Bronchial epithelial cell (primary cell): ENCODE measurements around the gene TTLL8. TPM values are rescaled to one million over a fixed set of nuclear protein-coding genes. Genes with fewer than 3 reads are reported as not detected.

Experiments used
- DNase-seq: peaks from one replicate; pipeline ENCODE4 v3.0.0-alpha.2; 2010; ENCODE audit warnings: low read depth
- FAIRE-seq: peaks from 2 replicates; lab custom pipeline; 2011; peaks lifted over from hg19 to GRCh38; lab: Jason Lieb, UNC
- H3K27me3 ChIP-seq: 2 replicates; pipeline ENCODE4 v1.5.1; 2011; ENCODE audit warnings: low read length; ENCODE audit not compliant: control insufficient read depth, insufficient read depth
- H3K36me3 ChIP-seq: 2 replicates; pipeline ENCODE4 v1.5.1; 2011; ENCODE audit warnings: low read length; ENCODE audit not compliant: control insufficient read depth, insufficient read depth
- H3K4me3 ChIP-seq: 2 replicates; pipeline ENCODE4 v1.5.1; 2011; ENCODE audit warnings: mild to moderate bottlenecking, low read depth, low read length, control low read depth
- total RNA-seq: library from RNA; depleted of rRNA; stranded (reverse); fragments of >200 nt; gene quantifications from 2 replicates; pipeline ENCODE4 v1.2.1, GENCODE V29; 2014
- TF ChIP-seq, protein P1 (sequence below): IDR thresholded peaks from 2 replicates; pipeline ENCODE4 v1.5.1; 2011; ENCODE audit warnings: mild to moderate bottlenecking, moderate library complexity, low read length, control low read depth, inconsistent platforms; ENCODE audit not compliant: insufficient read depth, severe bottlenecking

The TTLL8 gene
- total RNA-seq, 1 donor from 2014 or later, result not detected

DNA sequence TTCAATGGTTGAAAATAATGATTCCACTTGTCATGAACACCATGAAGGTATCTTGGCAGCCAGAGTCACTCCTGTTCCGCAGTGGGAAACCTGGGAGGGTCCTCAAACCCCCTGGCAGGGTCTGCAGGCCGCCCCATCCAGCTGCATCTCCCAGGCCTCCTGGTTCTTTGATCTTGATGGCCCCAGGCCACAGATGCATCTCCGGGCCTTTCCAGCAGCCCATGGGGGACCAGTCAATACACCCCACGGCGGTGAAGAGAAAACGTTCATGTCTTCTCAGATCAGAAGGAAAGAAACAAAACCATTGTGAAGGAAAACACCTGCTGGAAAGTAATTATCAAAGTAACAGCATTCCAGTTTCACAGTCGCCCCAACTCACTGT lies 1.8 kb upstream of the TTLL8 start:
- FAIRE-seq, result no peak
- Histone ChIP-seq H3K27me3 (peaks cover 14% of the 10 kb centered on the region), H3K36me3 (no peaks in the 10 kb centered on the region), H3K4me3 (no peak overlapping the region)
- TF ChIP-seq, protein P1, sequence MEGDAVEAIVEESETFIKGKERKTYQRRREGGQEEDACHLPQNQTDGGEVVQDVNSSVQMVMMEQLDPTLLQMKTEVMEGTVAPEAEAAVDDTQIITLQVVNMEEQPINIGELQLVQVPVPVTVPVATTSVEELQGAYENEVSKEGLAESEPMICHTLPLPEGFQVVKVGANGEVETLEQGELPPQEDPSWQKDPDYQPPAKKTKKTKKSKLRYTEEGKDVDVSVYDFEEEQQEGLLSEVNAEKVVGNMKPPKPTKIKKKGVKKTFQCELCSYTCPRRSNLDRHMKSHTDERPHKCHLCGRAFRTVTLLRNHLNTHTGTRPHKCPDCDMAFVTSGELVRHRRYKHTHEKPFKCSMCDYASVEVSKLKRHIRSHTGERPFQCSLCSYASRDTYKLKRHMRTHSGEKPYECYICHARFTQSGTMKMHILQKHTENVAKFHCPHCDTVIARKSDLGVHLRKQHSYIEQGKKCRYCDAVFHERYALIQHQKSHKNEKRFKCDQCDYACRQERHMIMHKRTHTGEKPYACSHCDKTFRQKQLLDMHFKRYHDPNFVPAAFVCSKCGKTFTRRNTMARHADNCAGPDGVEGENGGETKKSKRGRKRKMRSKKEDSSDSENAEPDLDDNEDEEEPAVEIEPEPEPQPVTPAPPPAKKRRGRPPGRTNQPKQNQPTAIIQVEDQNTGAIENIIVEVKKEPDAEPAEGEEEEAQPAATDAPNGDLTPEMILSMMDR, result no peak
- no peak for DNase-seq

DNA sequence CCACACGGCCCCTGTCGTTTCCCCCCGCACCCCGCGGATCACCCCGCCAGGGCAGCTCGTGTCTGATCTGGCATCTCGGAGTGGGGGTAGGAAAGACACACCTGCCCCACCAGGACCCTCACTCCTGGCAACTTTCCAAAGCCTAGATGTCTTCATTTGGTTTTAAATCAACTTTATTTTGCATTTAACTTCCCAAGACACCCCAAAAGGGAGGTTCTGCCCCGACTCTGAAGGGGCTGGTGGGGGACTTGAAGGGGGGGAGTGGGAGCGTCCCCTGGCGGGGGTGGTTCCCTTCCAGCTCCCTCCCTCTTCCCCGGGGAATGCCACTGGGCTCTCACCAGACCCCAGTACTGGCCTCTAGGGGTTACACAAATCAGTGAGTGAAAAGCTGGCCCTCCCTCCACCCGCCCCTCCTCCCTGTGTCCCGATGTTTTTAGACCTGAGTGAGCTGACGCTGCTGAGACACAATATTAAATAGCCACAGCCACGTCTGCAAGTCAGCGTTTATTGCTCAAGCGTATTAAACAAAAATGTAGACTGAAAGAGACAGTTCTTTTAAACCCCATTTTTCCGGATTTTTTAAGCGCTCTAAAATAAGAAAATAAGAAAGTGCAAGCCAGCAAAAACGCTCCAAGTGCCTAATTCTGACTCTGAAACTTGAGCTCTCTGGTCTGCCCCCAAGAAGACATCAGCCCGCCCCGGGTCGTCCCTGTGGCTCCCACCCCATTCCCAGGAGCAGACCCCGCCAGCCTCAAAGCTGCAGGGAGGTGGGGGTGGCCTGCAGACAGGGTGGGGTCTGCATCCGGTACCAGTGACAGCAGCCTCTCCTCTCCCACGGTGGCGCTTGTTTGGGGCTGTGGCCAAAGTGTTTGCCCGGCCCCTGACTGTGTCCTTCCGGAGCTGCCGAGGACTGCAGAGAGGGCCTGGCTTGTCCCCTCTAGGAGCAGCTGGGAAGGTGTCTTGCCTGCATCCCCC lies 1.1 kb upstream of the TTLL8 start:
- H3K27me3 ChIP-seq, result peaks cover 14% of the 10 kb centered on the region
- H3K36me3 ChIP-seq, result no peaks in the 10 kb centered on the region
- TF ChIP-seq, protein P1, result no peak
- no peak overlapping the region for H3K4me3 ChIP-seq
- FAIRE-seq, result no peak
- DNase-seq, result no peak

DNA sequence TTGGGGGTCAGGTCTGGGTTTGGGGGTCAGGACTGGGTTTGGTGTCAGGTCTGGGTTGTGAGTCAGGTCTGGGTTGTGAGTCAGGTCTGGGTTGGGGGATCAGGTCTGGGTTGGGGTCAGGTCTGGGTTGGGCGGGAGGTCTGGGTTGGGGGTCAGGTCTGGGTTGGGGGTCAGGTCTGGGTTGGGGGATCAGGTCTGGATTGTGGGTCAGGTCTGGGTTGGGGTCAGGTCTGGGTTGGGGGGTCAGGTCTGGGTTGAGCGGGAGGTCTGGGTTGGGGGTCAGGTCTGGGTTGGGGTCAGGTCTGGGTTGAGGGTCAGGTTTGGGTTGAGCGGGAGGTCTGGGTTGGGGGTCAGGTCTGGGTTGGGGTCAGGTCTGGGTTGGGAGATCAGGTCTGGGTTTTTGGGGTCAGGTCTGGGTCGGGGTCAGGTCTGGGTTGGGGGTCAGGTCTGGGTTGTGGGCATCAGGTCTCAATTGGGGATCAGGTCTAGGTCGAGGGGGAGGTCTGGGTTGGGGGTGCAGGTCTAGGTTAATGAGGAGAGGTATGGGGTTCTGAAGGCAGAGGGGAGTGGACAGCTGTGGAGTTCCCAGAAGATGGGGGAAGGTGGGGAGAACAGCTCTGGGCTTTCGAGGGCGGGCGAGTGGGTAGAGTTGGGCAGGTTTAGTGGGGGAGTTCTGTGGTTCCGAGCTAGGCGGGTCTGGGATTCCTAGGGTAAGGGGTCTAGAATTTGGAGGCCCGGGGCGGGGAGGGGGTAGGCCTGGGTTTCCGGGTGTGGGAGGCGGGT lies 629 bp downstream of the TTLL8 start:
- TF ChIP-seq, protein P1, result no peak
- no peak for DNase-seq
- Histone ChIP-seq H3K27me3 (peaks cover 14% of the 10 kb centered on the region), H3K4me3 (no peak overlapping the region), H3K36me3 (no peaks in the 10 kb centered on the region)
- FAIRE-seq, result no peak

DNA sequence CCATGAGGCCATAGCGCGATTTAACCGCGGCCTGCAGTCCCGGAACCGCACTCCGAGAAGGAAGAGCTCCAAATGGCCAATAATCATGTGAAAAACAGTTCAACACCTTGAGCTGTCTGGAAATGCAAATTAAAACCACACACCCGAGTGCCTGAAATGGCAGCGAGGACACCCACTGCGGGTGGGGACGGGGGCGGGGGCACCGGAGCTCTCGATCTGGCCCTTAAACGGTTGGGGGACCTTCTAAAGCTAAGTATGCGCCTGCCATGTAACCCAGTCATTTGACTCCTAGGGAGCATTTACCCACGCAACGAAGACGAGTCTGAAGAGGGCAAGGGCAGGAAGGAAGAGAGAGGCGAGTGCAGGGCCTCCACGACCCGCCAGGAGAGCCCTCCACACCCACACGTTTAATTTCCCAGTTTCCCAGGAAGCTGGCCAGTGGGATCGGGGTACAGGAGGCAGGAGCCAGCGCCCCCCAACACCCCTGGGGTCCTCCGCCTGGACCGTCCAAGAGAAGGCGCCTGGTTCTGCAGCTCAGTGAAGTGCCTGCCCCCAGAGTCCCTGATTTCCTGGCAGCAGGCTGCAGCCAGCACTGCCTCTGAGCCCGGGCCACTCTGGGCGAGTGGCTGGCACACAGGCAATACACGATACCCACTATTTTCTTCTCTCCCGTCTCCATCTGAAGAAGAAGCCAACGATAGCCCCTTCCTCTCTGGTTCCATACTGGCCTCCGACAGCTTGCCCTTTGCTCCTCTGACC lies 1.7 kb downstream of the TTLL8 start:
- DNase-seq (no peak), FAIRE-seq (no peak)
- H3K36me3 ChIP-seq, result no peaks in the 10 kb centered on the region
- TF ChIP-seq, protein P1, result no peak
- peaks cover 14% of the 10 kb centered on the region for H3K27me3 ChIP-seq
- H3K4me3 ChIP-seq, result no peak overlapping the region

DNA sequence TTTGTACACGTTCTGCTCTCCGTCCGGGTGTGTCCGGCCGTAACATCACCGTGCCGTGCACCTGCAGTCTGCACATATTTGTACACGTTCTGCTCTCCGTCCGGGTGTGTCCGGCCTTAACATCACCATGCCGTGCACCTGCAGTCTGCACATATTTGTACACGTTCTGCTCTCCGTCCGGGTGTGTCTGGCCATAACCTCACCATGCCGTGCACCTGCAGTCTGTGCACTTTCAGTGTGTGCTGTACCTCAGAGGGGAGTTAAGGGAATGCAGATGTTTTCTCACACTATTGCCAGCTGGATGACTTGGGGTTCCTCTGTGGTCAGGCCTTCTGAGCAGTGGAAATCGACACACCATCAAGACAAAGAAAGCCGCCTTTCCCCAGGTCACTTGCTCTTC lies 4.2 kb downstream of the TTLL8 start:
- TF ChIP-seq, protein P1, result no peak
- Histone ChIP-seq H3K27me3 (peaks cover 1% of the 10 kb centered on the region), H3K36me3 (no peaks in the 10 kb centered on the region), H3K4me3 (no peak overlapping the region)
- FAIRE-seq (peak; percentile 93), DNase-seq (no peak)
